Mucosa of gallbladder (tissue), 1 donor: ENCODE measurements around the gene SLC12A5. TPM values are rescaled to one million over a fixed set of nuclear protein-coding genes. Genes with fewer than 3 reads are reported as not detected.
A peak's percentile ranks its signal among the peaks of the same experiment; 100 is the strongest.
"Not testable (repeated sequence)": the region's sequence is repeated elsewhere in the genome, so short reads cannot be mapped to it uniquely, and the experiment has no call there.

Experiments
- DNase-seq: peaks from one replicate; pipeline ENCODE4 v3.0.0-alpha.2; 2020; ENCODE audit warnings: low spot score
- total RNA-seq: library from RNA; stranded (reverse); gene quantifications from one replicate; pipeline ENCODE4 v1.2.1, GENCODE V29; 2021
- donor health status: DM: no; HTN: no; CAD: no.

SLC12A5 gene
- total RNA-seq, 1 donor from 2014 or later: 0.32 TPM

DNA sequence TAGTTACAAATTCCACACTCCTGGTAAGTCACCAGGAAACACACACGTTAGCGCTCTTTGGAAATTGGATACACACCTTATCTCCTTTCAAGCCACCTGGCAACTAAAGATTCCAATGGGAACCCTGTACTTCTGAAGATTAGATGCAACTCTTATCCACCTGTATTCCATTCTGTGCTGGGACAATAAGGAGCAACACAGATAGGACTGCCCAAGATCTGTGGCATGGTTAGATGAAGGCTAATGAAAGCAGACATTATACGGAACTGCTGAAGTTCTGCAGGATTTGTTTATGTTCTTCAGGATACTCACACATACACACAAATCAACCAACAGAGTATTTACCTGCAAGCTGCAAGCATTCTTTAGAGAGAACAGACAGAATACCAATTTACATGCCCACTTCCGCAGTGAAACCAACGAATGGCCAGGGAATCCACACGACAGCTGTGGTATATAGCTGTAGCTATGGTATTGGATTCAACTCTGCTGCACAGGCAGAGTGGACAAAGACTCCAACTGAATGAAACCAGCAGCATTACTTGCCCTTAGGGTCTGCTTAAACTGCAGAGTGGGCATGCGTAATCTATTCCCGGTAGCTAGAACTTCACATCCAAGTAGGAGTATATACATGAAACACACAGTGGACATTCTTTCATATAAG is 48.8 kb downstream of the SLC12A5 start:
- DNase-seq: no peak

DNA sequence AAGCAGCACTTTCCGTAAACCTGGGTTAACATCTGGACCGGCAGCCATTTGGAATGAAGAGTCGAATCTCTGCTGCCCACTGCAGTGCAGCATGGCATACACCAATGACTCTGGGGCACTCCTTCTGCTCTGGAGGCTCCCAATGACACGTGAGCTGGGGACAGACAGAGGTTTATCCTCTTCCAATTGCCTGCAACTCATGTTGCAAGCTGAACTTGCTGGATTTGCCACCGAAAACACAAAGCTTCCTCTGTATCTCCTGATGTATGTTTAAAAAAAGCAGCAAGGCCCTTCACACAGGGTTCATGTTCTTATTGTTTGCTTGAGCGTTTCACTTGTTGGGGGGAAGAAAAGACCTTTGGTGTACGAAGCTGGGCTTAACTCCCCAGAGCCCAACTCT is 49.9 kb downstream of the SLC12A5 start:
- DNase-seq: no peak

GRCh38 chr20:46081074-46081473 is 52.1 kb downstream of the SLC12A5 start:
- no peak for DNase-seq

DNA sequence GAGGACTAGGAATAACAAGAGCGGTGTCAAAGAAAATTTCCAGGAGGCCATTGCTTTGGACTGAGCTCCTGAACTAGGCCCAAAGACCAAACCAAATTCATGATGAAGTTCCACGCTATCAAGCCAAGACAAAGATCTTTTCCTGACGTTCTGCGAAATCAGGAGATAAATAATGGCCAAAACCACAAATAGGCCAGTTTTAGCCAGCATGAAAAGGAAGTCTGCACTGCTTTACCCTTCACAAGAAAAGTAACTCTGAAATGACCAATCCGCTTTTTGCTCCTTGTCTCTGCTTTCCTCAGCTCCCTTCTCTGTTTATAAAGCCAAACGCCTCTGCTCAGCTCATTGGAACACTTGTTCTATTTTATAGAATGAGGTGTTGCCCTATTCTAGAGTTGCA is 54.1 kb downstream of the SLC12A5 start:
- DNase-seq: no peak

- no peak for DNase-seq
Observed at GRCh38 chr20:46083531-46084061, 54.6 kb downstream of the SLC12A5 start.

GRCh38 chr20:46084805-46085178 is 55.8 kb downstream of the SLC12A5 start:
- no peak for DNase-seq

DNA sequence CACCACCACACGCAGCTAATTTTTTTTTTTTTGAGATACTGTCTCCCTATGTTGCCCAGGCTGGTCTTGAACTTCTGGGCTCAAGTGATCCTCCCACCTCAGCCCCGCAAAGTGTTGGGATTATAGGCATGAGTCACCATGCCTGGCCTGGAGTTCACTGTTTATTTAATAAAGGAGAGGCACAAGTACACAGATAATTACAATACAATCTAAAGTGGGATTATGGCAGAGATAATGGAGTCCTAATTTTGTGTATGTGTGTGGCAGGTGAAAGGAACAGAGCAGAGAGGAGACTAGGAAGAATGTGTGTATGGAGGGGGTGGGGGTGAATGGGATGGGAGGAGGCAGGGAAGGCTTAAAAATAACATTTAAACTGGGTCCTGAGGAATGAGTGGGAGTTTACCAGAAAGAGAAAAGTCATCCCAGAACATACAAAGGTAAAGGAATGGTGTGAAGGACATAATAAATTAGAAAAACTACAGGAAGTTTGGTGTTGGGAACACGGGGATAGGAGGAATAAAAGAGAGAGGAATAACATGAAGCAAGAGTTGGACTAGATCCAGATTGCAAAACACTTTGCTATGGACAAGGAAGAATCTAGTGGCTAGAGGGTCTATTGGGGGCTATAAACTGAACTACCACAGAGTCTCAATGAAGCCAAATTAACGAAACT is 56.3 kb downstream of the SLC12A5 start:
- DNase-seq: no peak

GRCh38 chr20:46087161-46087560 is 58.1 kb downstream of the SLC12A5 start:
- no peak for DNase-seq

- no peak for DNase-seq
Observed at GRCh38 chr20:46088409-46089166, 59.6 kb downstream of the SLC12A5 start.

GRCh38 chr20:46089167-46089416 is 60.1 kb downstream of the SLC12A5 start:
- peak; percentile 17 for DNase-seq

GRCh38 chr20:46089417-46090388 is 60.7 kb downstream of the SLC12A5 start, which contains the start of gene NCOA5:
TSS of gene NCOA5 (minus strand) at chr20:46089962. CDS start at chr20:46079424, 10,538 bp downstream.
- DNase-seq: peak; percentile 97

GRCh38 chr20:46091622-46092535 is 62.9 kb downstream of the SLC12A5 start:
- not testable (repeated sequence) for DNase-seq

DNA sequence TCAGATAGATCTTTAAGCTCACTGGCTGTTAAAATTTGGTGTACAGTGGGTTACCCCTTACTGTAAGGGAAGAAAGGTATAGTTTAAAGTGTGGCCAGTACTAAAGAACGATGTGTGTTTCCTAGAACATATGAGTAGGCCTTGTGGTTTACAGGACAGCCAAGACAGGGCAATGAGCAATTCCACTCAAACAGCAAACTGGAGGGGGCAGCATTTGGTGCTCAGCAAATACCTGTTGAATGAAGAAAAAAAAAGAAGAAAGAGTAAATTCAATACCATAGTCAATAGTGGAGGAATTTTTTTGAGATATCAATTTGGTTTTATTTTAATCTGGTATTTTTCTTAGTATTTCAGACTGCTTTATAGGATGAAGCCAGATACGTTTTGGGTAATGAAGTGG is 64.5 kb downstream of the SLC12A5 start:
- DNase-seq: no peak

DNA sequence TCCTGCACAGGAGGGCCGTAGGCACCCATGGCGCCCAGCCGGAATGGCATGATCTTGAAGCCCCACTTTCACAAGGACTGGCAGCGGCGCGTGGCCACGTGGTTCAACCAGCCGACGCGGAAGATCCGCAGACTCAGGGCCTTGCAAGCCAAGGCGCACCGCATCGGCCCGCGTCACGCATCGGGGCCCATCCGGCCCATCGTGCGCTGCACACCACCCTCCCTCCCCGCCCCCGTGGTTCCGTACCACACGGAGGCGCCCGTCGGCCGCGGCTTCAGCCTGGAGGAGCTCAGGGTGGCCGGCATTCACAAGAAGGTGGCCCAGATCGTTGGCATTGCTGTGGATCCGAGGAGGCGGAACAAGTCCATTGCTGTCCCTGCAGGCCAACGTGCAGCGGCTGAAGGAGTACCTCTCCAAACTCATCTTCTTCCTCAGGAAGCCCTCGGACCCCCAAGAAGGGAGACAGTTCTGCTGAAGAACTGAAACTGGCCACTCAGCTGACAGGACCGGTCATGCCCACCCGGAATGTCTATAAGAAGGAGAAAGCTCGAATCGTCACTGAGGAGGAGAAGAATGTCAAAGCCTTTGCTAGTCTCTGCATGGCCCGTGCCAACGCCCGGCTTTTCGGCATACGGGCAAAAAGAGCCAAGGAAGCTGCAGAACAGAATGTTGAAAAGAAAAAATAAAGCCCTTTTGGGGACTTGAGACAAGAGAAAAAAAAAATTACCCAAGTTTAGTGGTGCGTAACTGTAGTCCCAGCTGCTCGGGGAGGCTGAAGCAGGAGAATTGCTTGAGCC is 70.7 kb downstream of the SLC12A5 start:
- no peak for DNase-seq

DNA sequence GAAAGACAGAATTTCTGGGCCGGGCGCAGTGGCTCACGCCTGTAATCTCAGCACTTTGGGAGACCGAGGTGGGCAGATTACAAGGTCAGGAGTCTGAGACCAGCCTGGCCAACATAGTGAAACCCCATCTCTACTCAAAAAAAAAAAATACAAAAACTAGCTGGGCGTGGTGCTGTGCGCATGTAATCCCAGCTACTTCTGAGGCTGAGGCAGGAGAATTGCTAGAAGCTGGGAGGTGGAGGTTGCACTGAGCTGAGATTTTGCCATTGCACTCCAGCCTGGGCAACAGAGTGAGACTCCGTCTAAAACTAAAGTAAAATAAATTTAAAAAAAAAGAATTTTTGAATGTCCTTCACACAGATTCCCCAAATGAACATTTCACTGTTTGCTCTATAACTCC is 71.4 kb downstream of the SLC12A5 start:
- DNase-seq: not testable (repeated sequence)

GRCh38 chr20:46100988-46101387 is 72.0 kb downstream of the SLC12A5 start:
- DNase-seq: no peak

- DNase-seq: no peak
Observed at GRCh38 chr20:46101957-46102356, 72.9 kb downstream of the SLC12A5 start.

DNA sequence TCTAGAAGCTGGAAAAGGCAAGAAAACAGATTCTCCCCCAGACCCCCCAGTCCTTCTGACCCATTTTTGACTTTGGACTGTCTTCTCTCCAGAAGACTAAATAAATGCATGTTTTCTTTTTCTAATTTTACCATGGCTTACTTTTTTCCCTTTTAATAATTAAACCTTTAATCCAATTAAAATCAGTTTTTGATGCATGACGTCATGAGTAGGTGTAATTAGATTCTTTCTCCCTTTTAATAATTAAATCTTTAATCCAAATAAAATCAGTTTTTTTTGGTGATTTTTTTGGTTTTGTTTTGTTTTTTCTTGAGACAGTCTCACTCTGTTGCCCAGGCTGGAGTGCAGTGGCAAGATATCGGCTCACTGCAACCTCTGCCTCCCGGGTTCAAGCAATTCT is 73.9 kb downstream of the SLC12A5 start:
- no peak for DNase-seq

DNA sequence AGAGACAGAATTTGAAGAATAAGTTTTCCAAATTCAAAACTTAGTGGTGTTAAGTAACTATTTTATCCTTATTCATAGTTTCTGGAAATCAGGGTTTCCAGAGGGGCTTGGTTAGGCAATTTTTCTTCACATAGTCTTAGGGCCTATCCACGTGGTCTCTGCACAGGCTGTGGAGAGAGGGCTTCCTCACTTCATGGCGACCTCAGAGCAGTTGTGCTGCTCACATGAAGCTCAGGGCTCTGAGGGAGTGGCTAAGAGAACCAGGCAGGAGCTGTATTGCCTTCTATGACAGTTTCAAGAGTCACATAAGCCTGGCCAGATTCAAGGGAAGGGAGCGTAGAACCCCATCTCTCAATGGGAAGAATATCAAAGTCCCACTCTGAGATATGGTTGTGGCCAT is 75.2 kb downstream of the SLC12A5 start:
- no peak for DNase-seq

GRCh38 chr20:46107061-46107460 is 78.0 kb downstream of the SLC12A5 start:
- no peak for DNase-seq
